Colon (tissue), 2 donors: Measurements from ENCODE around the gene RANGAP1.
A peak's percentile ranks its signal among the peaks of the same experiment; 100 is the strongest.

Experiments used
- FAIRE-seq: peaks from 2 replicates; lab custom pipeline; 2012; peaks lifted over from hg19 to GRCh38; lab: Jason Lieb, UNC
- donor health status: control.
- donor health status: control.

Gene RANGAP1

GRCh38 chr22:41285820-41286638 lies at the start of gene RANGAP1:
Gene RANGAP1, minus strand, starts transcription at chr22:41286187. Its CDS starts 5,143 bp downstream, at chr22:41281044.
- peak; percentile 75 for FAIRE-seq

- FAIRE-seq: no peak
Observed at GRCh38 chr22:41334951-41335635, 49.1 kb upstream of the RANGAP1 start.

- no peak for FAIRE-seq
Observed at GRCh38 chr22:41334215-41334614, 48.2 kb upstream of the RANGAP1 start.

- no peak for FAIRE-seq
Observed at GRCh38 chr22:41333806-41334205, 47.8 kb upstream of the RANGAP1 start.

GRCh38 chr22:41332217-41332939 lies 46.4 kb upstream of the RANGAP1 start:
- FAIRE-seq: no peak

GRCh38 chr22:41330169-41330568 lies 44.2 kb upstream of the RANGAP1 start:
- FAIRE-seq: no peak

- FAIRE-seq: no peak
Observed at GRCh38 chr22:41327124-41327523, 41.1 kb upstream of the RANGAP1 start.

GRCh38 chr22:41324821-41325528 lies 39.0 kb upstream of the RANGAP1 start:
- no peak for FAIRE-seq

- no peak for FAIRE-seq
Observed at GRCh38 chr22:41320416-41321240, 34.6 kb upstream of the RANGAP1 start.

GRCh38 chr22:41315586-41315985 lies 29.6 kb upstream of the RANGAP1 start:
- FAIRE-seq: no peak

- FAIRE-seq: no peak
Observed at GRCh38 chr22:41314821-41315220, 28.8 kb upstream of the RANGAP1 start.

GRCh38 chr22:41311487-41311886 lies 25.5 kb upstream of the RANGAP1 start:
- FAIRE-seq: no peak

GRCh38 chr22:41310336-41310735 lies 24.3 kb upstream of the RANGAP1 start:
- FAIRE-seq: no peak

- FAIRE-seq: no peak
Observed at GRCh38 chr22:41308544-41308947, 22.6 kb upstream of the RANGAP1 start.

- FAIRE-seq: no peak
Observed at GRCh38 chr22:41308054-41308453, 22.1 kb upstream of the RANGAP1 start.

GRCh38 chr22:41305646-41306045 lies 19.7 kb upstream of the RANGAP1 start:
- no peak for FAIRE-seq

- FAIRE-seq: no peak
Observed at GRCh38 chr22:41302811-41303210, 16.8 kb upstream of the RANGAP1 start.

GRCh38 chr22:41302021-41302767 lies 16.2 kb upstream of the RANGAP1 start:
- FAIRE-seq: no peak

GRCh38 chr22:41301085-41302020 lies 15.4 kb upstream of the RANGAP1 start, which contains the start of gene ZC3H7B:
Gene ZC3H7B, plus strand, starts transcription at chr22:41301525. Its CDS starts 19,136 bp downstream, at chr22:41320661.
- no peak for FAIRE-seq
